Activated CD8-positive, alpha-beta memory T cell treated with anti-CD3 and anti-CD28 coated beads for 48 hours (primary cell): ENCODE data around the gene SLC39A13.
A peak's percentile ranks its signal among the peaks of the same experiment; 100 is the strongest.

Source experiments
- DNase-seq, 3 experiments: peaks; one replicate each; pipeline ENCODE4 v3.0.0-alpha.2; 2020; ENCODE audit warnings: low read depth in 2 of 3, low spot score in 2 of 3

Gene SLC39A13

GRCh38 chr11:47383071-47383470, 25.3 kb upstream of the SLC39A13 start:
- no peak for DNase-seq

- DNase-seq: no peak
These were observed 23.9 kb upstream of the SLC39A13 start for GRCh38 chr11:47384498-47384897.

GRCh38 chr11:47387944-47388696, 20.3 kb upstream of the SLC39A13 start:
- DNase-seq: no peak

DNA sequence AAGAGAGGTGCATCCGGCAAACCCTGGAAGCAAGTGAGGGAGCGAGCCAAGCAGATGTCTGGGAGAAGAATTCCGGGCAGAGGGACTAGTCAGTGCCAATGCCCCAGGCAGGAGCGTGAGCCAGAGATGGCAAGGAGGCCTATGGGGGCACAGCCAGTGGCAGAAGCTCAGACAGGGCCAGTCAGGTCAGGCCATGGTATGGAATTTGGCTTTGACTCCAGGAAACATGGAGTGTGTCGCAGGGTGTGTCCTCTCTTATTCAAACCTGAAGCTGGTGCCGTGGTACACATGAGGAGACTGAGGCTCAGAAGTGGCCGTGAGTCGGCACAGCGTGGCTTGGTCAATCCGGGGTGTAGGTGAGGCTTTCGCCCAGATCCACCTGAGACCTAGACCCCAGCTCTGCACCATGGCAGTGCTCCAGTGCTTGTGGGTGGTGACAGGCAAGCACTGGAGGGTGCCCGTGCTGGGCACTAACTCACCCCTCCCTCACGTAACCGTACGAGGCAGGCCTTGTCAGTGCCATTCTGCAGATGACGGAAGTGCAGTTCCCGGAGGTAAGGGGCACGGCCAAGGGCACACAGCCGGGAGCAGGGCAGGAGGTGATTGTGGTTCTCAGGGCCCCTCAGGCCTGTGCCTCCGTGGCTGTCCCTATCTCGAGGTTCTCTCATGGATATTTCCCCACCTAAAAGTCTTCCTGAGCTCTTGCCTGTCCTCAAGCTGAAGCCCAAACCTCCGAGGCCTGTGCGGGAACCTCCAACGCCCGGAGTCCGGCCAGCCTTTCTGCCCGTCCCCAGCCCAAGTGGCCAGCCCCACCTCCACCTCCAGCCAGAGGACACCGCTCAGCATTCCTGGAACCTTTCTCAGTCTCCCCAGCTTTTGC, 19.5 kb upstream of the SLC39A13 start:
- no peak for DNase-seq

DNA sequence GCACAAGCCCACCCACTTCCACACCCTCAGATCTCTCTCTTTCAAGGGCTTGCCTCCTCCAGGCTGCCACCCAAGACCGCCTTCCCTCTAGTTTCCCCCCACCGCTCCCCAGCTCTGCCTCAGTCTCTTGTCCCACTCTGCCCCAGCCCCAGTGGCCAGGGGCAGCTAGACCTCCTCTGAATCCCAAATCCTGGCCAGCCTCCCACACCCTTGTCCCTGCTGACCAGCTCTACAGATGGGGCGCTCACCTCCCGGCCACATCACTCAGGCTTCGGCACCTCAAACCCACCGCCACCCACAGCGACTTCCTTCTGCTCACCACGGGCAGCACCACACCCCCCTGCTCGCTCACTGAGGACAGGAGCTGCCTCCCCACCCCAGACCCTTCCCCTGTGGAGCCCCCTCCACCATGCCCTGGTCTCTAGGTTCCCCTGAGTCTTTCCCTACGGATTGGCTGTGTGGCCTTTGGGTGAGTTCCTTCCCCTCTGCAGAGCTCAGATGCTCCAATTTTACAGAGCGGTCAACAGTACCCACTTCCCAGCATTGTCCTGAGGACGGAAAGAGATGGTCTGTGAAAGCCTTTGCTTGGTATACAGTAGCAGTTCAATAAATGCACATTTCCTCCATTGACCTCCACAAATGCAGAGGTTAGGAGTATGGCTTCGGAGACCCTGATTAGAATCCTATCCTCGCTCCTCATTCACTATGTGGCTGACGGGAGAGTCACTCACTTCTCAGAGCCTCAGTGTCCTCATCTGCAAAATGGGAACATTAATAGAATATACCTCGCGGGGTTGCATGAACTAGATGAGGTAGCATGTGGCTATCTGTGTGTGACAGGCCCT, 18.6 kb upstream of the SLC39A13 start:
- DNase-seq: no peak

GRCh38 chr11:47390422-47390760, 18.0 kb upstream of the SLC39A13 start:
- no peak for DNase-seq

DNA sequence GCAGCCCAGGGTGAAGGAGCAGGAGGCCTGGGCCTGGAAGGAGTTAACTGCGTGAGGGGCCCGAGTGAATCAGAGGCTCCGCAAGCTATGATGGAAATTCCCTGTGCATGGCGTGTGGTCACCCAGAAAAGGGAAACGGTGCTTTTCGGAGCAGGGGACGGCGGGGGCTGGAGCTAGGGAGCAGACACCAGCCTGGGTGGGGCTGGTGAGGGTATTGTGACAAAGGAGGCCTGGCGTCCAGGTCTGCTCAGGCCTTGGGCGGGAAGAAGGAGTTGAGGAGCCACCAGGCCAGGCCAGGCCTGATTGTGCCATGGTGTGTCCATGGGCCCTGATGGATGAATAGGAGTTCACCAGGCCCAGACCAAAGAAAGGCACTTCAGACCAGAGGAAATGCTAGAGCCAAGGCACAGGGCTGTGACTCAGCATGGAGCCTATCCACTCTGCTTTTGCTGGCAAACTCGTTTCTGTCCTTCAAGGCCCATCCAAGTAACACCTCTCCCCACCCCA, 17.3 kb upstream of the SLC39A13 start:
- no peak for DNase-seq

DNA sequence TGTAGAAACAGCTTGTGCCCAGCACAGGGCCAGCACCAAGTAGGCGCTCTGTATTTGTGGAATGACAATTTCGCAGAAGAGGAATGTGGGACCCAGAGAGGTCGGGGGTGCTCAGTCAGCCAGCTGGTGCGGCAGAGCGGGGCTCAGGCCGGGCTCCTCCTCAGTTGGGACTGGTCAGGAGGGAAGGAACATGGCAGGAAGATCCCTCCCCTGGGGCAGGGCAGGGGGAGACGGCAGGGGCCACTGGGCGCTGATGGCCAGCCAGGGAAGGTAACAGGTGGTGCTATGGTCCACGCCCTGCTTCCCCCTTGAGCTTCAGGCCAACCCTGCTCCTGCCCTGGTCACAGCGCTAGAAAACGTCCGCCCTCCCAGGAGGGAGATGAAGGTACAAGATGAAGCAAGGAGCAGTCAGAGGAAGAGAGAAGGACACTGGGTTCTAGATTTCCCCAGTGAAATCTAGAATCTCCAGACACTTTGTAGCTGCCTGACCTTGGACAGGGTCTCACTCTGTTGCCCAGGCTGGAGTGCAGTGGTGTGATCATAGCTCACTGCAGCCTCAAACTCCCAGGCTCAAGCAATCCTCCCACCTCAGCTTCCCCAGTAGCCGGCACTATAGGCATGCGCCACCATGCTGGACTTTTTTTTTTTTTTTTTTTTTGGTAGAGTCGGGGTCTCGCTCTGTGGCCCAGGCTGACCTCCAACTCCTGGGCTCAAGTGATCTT, 16.5 kb upstream of the SLC39A13 start:
- no peak for DNase-seq

DNA sequence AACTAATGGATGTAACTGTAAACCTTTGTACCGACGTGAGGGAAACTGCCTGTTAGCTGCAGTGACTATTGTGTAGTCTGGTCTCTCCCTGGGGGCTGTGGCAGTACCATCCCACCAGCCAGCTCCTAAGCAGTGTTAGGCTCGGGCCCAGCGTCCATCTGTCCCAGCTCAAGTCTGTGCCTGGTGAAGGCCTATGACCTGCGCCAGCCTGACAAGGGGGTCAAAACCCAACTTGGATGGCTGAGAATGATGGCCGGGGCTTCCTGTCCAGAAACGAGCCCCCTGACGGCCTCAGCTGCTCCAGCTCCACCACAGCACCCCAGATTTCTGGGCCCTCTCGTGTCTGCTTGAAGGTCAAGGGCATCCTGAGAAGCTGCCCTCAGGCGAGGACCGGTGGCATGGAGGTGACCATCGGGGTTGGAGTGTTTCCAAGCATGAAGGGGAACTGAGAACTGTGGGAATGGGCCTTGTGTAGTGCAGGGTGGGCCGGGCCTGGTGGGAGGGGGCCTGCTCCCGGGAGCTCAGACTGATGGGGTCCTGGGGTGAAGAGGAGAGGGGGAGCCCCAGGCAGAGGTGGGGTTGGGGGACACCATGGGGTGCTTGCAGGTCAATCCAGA, 15.7 kb upstream of the SLC39A13 start:
- no peak for DNase-seq

GRCh38 chr11:47393163-47394049, 15.0 kb upstream of the SLC39A13 start:
- no peak for DNase-seq

- DNase-seq: peak in 1 of 3 experiments; percentile 13
These were observed 14.4 kb upstream of the SLC39A13 start for GRCh38 chr11:47394050-47394321.

- DNase-seq: no peak
These were observed 13.8 kb upstream of the SLC39A13 start for GRCh38 chr11:47394322-47395222.

- DNase-seq: peak in 1 of 3 experiments; percentile 14
These were observed 13.0 kb upstream of the SLC39A13 start for GRCh38 chr11:47395223-47396048.

DNA sequence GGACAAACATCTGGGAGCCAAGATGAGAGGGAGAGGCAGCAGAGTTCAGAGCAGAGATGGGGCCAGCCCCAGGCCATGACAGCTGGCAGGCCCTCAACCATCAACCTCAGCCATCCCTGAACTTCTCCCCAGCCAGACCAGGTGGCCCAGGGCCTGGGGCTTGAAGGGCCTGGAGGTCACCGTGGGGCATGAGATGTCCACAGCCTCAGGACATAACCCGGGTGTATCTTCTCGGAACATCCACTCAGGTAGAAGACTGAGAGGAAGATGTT, 12.4 kb upstream of the SLC39A13 start:
- no peak for DNase-seq

DNA sequence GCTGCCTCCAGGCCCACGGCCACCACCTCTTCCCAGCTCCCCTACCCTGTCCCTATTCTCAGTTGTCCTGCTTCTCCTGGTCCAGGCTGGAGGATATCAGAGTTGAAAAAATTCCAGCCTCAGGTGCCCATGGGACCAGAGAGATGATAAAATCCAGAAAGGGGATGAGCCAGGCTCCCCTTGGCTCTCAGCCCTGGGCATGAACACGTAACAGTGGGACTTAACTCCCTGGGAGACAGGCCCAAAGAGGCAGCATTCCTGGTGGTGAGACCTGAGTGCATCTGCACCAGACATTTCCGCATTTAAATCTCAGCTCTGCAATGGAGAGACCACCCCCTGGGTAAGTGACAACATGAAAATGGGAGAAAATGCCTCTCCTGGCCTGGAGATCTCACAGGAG, 10.4 kb upstream of the SLC39A13 start:
- no peak for DNase-seq

GRCh38 chr11:47398551-47398950, 9.8 kb upstream of the SLC39A13 start:
- DNase-seq: no peak

GRCh38 chr11:47399860-47400767, 8.3 kb upstream of the SLC39A13 start:
- no peak for DNase-seq
